ENCODE data around the gene HERC4.
A peak's percentile ranks its signal among the peaks of the same experiment; 100 is the strongest.
"Not testable (repeated sequence)": the region's sequence is repeated elsewhere in the genome, so short reads cannot be mapped to it uniquely, and the experiment has no call there.

The HERC4 gene

DNA sequence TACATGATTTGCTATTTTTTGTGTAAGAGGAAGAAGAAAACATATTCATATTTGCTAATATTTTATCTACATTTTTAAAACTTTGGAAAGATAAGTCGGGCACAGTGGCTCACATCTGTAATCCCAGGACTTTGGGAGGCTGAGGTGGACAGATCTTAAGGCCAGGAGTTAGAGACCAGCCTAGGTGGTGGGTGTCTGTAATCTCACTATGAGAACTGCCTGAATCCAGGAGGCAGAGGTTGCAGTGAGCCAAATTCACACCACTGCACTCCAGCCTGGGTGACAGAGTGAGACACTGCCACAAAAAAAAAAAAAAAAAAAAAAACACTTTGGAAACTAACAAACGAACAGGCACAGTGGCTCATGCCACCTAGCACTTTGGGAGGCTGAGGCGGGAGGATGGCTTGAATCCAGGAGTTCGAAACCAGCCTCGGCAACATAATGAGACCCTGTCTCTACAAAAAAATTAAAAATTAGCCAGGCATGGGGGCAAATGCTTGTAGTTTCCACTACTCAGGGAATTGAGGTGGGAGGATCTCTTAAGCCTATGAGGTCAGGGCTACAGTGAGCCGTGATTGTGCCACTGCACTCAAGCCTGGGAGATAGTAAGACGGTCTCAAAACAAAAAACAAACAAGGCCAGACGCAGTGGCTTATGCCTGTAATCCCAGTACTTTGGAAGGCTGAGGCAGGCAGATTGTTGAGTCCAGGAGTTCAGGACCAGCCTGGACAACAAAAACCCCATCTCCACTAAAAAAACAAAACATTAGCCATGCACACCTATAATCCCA, 25.6 kb downstream of the HERC4 start:
- no peak for DNase-seq

DNA sequence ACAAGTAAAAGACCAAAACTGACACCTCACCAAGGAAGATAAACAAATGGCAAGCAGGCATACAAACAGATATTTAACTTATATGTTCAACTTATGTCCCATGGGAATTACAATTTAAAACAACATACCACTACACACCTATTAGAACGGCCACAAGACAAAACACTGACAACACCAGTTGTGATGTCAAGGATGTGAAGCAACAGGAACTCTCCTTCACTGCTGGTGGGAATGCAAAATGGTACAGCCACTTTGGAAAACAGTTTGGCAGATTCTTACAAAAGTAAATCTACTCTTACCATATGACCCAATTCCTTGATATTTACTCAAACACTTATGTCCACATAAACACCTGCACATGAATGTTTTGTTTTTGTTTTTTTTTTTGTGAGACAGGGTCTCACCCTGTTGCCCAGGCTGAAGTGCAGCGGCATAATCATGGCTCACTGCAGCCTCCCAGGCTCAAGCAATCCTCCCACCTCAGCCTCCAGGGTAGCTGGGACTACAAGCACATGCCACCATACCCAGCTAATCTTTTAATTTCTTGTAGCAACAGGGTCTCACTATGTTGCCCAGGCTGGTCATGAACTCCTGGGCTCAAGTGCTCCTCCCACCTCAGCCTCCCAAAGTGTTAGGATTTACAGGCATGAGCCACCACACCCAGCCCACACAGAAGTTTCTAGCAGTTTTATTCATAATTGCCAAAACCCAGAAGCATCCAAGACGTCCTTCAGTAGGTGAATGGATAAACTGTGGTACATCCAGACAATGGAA, 27.3 kb downstream of the HERC4 start:
- no peak for DNase-seq

DNA sequence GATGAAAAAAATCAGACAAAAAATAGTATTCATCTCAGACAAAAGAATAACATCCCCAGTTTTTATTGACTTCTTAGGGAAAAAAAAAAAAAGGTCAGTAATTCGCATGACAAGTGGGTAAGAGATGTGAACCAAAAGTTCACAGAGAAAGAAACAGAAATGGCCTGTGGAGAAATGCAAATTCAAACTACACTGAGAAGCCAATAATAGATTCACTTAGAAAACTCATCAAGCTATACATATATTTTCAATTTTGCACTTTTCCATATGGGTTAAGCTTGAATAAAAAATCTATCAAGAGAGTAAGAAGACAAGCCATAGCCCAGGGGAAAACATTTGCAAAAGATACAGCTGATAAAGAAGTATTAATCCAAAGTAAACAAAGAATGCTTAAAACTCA, 28.0 kb downstream of the HERC4 start:
- DNase-seq, result no peak

DNA sequence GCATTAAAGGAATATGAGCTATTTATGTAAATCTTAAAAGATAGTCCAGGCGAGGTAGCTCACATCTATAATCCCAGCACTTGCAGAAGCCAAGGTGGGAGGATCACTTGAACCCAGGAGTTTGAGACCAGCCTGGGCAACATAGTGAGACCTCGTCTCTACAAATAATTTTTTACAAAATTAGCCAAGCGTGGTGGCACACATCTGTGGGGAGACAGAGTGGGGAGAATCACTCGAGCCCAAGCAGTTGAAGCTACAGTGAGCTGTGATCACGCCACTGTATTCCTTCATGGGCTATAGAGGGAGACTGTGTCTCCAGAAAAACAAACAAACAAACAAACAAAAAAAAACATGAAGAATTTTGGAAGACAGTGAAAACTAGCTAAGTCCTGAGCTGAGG, 28.4 kb downstream of the HERC4 start:
- DNase-seq, result no peak

DNA sequence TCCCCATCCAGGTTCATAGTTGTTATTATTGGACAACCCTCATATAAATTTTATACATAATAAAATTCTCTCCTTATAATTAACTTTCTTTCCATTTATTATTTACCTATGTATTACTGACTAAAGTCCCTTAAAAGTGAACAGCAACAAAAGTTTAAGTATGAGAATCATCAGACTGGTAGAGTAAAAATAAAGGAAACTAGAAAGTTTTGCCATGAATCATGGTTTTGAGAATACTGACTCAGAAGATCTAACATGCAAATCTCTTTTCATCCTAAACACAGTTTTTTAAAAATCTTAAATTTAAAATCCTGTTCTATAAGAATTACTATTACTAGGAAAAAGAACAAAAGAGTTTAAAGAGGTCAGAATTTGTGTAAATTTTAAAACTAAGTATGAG, 32.1 kb downstream of the HERC4 start:
- DNase-seq, result no peak

DNA sequence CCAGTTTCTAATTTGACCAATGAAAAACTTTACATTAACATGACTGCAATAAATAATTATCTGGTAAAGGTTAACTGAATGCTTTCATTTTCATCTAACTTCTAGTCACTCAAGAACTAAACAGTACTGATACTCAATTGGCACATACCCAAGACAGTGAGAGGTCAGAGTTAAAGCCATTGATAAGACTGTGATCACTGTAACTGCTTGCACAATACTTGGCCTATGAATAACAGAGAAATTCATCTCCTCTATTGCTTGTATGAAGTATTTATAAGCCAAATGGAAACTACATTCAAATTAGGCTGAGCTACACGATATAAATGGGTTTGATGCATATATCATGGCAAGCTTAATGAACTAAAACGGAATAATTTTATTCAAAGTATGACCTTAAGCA, 43.0 kb downstream of the HERC4 start:
- DNase-seq, result no peak

DNA sequence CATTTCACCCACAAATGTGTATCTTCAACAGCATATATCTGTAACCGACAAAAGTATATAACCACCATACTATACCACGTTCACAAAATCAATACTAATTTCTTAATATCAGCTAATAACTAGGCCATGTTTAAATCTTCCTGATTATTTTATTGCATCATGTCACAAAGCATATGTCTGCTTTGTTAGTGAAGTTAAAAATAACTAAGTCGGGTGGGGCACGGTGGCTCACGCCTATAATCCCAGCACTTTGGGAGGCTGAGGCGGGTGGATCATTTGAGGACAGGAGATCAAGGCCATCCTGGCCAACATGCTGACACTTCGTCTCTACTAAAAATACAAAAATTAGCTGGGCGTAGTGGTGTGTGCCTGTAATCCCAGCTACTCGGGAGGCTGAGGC, 47.7 kb downstream of the HERC4 start:
- DNase-seq, result no peak

DNA sequence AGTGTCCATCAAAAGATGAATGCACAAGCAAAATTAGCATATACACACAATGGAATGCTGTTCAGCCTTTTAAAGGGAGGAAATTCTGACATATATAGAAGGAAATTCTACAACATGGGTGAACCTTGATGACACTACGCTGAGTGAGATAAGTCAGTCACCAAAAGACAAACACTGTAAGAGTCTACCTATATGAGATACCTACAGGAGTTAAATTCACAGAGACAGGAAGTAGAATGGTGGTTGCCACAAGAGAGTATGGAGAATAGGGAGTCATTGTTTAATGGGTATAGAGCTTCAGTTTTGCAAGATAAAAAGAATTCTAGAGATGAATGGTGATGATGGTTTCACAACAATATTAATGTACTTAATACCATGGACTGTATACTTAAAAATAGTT, 51.8 kb downstream of the HERC4 start:
- no peak for DNase-seq

DNA sequence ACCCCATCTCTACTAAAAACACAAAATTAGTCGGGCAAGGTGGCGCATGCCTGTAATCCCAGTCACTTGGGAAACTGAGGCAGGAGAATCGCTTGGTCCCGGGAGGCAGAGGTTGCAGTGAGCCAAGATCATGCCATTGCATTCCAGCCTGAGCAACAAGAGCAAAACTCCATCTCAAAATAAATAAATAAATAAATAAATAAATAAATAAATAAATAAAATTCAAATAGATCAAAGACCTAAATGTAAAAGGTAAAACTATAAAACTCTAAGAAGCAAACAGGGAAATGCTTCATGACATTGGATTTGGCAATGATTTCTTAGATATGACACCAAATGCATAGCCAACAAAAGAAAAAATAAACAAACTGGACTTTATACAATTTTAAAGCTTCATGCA, 52.8 kb downstream of the HERC4 start:
- DNase-seq, result not testable (repeated sequence)

DNA sequence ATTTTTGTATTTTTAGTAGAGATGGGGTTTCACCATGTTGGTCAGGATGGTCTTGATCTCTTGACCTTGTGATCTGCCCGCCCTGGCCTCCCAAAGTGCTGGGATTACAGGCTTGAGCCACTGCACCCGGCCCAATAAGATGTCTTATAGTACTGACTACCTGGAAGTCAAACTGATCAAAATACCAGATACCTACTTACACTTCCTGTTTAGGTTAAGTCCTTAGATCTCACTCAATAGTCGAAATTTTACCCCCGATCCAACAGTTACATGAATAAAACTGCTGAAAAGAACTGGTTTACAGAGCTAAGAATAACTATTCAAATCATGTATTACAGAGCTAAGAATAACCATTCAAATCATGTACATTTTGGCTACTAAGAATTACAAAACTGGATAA, 58.6 kb downstream of the HERC4 start:
- not testable (repeated sequence) for DNase-seq

DNA sequence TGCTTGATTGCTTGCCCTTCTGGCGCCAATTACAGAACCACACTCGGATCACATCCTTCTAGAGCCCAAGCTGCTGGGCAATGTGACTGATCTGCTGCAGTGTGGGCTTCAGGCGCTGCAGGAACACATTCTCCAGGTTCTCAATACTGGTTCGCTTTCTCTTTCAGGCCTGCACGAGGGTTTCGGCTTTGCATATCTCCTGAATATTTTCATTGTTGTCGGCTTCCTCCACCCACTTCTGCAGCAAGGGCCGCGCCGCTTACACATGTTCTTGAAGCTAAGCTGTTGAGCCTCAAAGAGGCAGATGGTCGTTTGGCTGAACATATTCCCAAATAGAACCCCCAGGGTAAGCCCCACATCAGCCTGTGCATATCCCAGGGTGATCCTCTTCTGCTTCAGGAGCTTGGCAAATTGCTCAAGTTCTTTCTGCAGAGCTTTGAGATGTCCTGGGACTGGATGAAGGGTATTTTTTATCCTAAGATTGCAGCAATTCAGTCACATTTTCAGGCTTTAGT, 64.6 kb downstream of the HERC4 start:
- peak in 10 of 58 donors; percentile 0 to 9 (median 2) for DNase-seq

DNA sequence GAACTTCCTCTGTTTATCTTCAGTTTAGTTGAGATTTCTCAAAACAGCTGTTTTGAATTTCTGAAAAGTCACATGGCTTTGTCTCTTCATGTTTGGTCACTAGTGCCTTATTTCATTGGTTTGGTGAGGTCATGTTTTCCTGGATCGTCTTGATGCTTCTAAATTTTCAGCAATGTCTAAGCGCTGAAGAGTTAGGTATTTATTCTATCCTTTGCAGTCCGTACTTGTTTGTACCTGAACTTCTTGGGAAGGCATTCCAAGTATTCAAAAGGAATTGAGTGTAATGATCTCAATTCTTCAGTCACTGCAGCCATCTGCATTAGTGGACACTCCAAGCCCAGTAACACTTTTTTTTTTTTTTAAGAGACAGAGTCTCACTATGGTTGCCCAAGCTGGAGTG, 67.7 kb downstream of the HERC4 start:
- DNase-seq, result no peak

DNA sequence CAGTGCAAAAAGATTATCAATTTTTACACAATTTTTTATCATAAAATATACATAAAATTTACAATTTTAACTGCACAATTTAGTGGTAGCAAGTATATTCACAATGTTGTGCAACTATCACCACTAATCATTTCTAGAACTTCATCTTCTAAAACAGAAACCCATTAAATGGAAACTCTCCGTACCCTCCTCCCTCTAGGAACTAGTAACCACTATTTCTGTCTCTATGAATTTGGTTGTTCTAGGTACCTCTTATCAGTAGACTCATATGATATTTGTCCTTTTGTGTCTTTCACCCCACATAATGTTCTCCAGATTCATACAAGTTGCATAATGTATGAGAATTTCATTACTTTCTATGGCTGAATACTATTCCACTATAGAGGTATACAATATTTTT, 73.5 kb downstream of the HERC4 start:
- DNase-seq, result no peak

DNA sequence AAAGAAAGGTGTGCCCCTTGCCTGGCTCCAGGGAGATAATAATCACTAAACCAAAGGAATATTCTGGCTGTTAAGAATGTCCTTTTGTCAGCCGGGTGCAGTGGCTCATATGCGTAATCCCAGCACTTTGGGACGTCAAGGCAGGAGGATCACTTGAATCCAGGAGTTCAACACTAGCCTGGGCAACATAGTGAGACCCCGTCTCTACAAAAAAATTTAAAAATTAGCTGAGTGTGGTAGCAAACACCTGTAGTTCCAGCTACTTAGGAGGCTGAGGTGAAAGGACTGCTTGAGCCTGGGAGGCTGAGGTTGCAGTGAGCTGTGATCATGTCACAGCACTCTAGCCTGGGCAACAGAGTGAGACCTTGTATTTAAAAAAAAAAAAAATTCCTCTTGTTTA, 74.1 kb downstream of the HERC4 start:
- DNase-seq, result no peak

DNA sequence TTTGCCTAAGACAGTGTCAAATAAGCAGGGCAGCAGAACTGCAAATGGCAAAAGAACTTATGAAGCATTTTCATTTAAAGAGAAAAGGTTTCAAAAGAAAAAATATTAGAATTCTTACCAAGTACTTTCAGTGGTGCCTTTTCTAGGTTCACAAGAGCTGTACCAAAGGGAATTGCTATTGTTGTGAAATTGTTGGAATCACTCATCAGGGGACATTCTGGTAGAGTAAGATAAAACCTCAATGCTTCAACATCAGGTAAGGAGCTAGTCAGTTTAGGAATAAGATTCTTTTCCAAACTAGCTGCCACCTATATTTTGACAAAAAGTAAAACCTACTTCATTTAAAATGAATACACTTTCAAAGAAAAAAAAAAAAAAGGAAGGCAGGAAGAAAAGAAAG, 85.0 kb downstream of the HERC4 start:
- no peak for DNase-seq

DNA sequence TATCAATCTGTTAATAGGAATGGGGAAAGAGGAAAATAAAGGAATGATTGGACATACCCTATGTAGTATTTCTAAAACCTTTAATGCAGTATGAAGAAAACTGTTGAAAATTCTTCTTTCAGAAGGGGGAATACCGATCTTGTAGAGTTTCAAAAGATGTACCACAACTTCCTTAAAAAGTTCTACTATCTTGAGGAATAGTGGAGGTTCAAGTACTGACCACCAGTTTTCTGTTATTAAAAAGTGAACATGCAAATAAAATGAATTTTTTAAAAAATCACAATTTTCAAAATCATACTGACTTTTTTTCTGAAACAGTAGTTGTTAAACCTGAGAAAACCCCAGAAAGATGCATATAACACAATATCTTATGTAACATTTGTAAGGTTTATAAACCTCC, 86.5 kb downstream of the HERC4 start:
- DNase-seq, result no peak

DNA sequence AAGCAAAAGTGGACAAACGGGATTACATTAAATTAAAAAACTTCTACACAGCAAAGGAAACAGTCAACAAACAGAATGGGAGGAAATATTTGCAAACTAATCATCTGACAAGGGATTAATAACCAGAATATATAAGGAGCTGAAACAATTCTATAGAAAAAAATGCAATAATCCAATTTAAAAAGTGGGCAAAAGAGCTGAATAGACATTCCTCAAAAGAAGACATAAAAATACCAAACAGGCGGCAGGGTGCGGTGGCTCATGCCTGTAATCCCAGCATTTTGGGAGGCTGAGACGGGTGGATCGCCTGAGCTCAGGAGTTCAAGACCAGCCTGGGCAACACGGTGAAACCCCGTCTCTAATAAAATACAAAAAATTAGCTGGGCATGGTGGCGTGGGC, 92.5 kb downstream of the HERC4 start:
- not testable (repeated sequence) for DNase-seq

DNA sequence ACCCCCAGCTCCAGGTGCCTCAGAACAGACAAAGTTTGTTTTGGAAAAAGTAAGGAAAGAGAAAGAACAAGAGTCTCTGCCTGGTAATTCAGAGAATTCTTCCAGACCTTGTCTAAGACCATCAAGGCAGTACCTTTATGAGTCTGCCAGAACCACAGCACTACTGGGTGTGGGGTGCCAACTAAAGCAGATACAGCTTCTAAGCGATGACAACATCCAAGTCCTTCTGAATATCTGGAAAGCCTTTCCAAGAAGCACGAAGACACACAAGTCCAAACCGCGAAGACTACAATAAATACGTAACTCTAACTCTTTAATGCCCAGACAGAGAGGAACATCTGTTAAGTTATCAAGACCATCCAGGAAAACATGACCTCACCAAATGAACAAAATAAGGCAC, 96.3 kb downstream of the HERC4 start:
- DNase-seq, result no peak

DNA sequence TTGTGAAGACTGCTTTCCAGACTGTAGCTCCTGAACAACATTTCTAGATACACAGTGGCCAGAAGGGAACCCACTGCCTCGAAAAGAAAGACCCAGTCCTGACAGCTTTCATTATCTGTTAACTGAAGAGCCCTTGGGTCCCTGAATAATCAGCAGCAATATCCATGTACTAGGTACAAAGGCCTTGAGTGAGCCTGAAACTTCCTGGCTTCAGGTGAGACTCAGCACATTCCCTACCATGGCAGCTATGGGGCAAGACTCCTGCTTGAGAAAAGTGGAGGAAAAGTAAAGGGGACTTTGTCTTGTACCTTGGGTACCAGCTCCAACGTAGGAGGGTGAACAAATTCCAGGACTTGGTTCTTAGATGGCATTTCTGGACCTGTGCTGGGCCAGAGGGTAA, 97.8 kb downstream of the HERC4 start:
- no peak for DNase-seq

DNA sequence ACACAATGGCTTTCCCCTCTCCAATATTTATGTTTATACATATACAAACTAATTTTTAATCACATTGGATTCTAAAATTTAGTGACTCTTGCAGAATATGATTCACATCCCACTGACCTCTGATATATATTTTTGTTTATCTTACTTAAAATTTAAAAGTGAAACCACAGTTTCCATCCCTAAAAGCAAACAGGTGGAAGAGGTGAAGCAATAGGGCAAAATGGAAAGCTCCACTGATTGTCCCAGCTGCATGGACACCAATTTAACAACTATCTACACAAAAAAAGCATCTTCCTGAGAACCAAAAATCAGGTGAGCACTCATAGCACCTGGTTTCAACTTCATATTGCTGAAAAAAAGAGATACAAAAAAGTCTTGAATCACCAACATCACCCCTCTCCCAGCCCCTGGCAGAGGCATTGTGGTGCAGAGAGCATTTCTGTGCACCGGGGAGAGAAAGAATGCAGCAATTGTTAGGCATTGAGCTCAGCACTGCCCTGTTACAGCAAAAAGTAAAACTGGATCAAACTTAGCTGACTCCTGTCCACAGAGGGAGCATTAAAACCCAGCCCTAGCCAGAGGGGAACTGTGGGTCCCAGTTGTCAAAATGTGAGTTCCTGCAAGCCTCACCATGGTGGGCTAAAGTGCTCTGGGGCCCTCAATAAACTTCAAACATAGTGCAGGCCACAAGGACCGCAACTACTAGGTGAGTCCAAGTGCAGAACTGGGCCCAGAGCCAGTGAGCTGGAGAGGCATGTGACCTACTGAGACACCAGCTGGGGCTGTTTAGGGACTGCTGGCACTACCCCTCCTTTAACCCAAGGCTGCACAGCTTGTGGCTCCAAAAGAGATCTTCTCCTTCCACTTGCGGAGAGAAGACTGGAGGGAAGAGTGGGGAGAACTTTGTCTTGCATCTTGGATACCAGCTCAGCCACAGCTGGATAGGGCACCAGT, 98.5 kb downstream of the HERC4 start:
- DNase-seq, result peak in 17 of 58 donors; percentile 1 to 50 (median 11)

DNA sequence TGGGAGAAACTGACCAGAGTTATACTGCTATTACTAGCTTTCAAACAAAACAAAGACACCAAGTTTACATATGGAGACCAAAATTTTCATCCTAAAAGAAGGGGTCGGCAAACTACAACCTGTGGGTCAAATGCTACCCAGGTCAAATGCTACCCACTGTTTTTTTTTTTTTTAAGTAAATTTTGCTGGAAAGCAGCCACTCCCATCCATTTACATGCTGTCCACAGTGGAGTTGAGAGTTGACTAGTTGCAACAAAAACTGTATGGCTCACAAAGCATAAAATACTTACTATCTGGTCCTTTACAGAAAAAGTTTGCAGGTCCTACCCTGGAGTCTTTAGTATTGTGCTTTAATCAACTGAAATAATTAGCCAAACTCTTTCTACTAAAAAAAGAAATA, 99.2 kb downstream of the HERC4 start:
- DNase-seq, result no peak

DNA sequence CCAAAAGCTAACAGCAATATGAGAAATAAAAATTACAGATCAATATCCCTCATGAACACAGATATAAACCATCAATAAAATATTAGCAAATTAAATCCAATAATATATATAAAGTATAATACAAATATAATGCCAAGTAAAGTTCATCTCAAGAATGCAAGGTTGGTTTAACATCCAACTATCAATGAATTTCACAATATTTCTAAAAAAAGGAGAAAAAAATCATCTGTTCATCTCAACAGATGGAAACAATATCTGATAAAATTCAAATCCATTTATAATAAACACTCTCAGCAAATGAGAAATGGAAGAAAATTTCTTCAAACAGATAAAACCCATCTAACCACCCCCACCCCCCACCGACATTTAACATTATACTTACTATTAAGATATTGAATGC, 103.8 kb downstream of the HERC4 start:
- DNase-seq, result no peak
